WERI-Rb-1 (cell line): Measurements from ENCODE around the gene ARHGEF10L.

ENCODE experiments used
- DNase-seq: peaks from one replicate; pipeline ENCODE4 v3.0.0-alpha.2; 2020
- H3K27ac ChIP-seq: fragments of 250-450 bp; sonication (Bioruptor Pico); 2 replicates; pipeline ENCODE4 v1.5.1; 2020; ENCODE audit warnings: mild to moderate bottlenecking, moderate library complexity
- H3K27me3 ChIP-seq: fragments of 250-450 bp; sonication (Bioruptor Pico); 2 replicates; pipeline ENCODE4 v1.5.1; 2021; ENCODE audit warnings: mild to moderate bottlenecking, low read depth, moderate library complexity; ENCODE audit not compliant: insufficient read depth, severe bottlenecking
- H3K36me3 ChIP-seq: fragments of 250-450 bp; sonication (Bioruptor Pico); 2 replicates; pipeline ENCODE4 v1.5.1; 2020; ENCODE audit warnings: mild to moderate bottlenecking, moderate library complexity
- H3K4me3 ChIP-seq: 2 replicates; pipeline ENCODE4 v1.5.1; 2011; ENCODE audit warnings: low read depth, mild to moderate bottlenecking, control low read depth, low read length
- H3K9me3 ChIP-seq: fragments of 250-450 bp; sonication (Bioruptor Pico); 2 replicates; pipeline ENCODE4 v1.5.1; 2021; ENCODE audit warnings: mild to moderate bottlenecking, moderate library complexity; ENCODE audit not compliant: severe bottlenecking
- TF ChIP-seq, protein P1 (sequence below): IDR thresholded peaks from 2 replicates; pipeline ENCODE4 v1.5.1; 2011; ENCODE audit warnings: low read depth, mild to moderate bottlenecking, control low read depth, inconsistent platforms, low read length

The ARHGEF10L gene

GRCh38 chr1:17554954-17555353 is 15.5 kb downstream of the ARHGEF10L start:
- Histone ChIP-seq H3K36me3 (peaks cover 2% of the 10 kb centered on the region; the same call in 1 of the 2 replicates), H3K4me3 (no peak overlapping the region), H3K9me3 (no peaks in the 10 kb centered on the region), H3K27me3 (no peaks in the 10 kb centered on the region), H3K27ac (no peak overlapping the region)
- TF ChIP-seq, protein P1, sequence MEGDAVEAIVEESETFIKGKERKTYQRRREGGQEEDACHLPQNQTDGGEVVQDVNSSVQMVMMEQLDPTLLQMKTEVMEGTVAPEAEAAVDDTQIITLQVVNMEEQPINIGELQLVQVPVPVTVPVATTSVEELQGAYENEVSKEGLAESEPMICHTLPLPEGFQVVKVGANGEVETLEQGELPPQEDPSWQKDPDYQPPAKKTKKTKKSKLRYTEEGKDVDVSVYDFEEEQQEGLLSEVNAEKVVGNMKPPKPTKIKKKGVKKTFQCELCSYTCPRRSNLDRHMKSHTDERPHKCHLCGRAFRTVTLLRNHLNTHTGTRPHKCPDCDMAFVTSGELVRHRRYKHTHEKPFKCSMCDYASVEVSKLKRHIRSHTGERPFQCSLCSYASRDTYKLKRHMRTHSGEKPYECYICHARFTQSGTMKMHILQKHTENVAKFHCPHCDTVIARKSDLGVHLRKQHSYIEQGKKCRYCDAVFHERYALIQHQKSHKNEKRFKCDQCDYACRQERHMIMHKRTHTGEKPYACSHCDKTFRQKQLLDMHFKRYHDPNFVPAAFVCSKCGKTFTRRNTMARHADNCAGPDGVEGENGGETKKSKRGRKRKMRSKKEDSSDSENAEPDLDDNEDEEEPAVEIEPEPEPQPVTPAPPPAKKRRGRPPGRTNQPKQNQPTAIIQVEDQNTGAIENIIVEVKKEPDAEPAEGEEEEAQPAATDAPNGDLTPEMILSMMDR, result no peak
- no peak for DNase-seq

GRCh38 chr1:17557986-17558385 is 18.5 kb downstream of the ARHGEF10L start:
- no peaks in the 10 kb centered on the region for H3K9me3 ChIP-seq
- peaks cover 2% of the 10 kb centered on the region; the same call in 1 of the 2 replicates for H3K36me3 ChIP-seq
- H3K27ac ChIP-seq, result no peak overlapping the region
- TF ChIP-seq, protein P1, result no peak
- no peaks in the 10 kb centered on the region for H3K27me3 ChIP-seq
- H3K4me3 ChIP-seq, result no peak overlapping the region
- no peak for DNase-seq

DNA sequence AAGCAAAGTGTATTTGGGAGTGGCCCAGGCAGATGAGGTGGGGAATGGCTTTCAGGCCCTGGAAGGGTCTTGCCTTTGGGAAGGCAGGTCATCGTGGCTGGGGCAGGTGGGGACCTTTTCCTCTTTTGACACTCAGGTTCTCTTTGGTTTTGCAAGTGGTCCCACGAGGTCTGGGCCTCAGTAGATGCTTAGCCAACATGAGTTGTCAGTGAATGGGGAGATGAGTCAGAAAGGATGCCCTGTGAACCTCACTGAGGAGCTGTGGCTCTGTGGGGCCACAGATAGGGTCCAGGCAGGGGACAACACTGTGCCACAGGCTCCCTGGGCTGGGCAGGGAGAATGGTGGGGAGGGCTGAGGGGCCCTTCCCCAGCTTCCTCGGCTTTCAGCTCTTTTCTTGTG is 19.0 kb downstream of the ARHGEF10L start:
- H3K4me3 ChIP-seq, result no peak overlapping the region
- DNase-seq, result no peak
- no peaks in the 10 kb centered on the region for H3K27me3 ChIP-seq
- TF ChIP-seq, protein P1, result no peak
- H3K36me3 ChIP-seq, result peaks cover 2% of the 10 kb centered on the region; the same call in 1 of the 2 replicates
- no peak overlapping the region for H3K27ac ChIP-seq
- no peaks in the 10 kb centered on the region for H3K9me3 ChIP-seq

DNA sequence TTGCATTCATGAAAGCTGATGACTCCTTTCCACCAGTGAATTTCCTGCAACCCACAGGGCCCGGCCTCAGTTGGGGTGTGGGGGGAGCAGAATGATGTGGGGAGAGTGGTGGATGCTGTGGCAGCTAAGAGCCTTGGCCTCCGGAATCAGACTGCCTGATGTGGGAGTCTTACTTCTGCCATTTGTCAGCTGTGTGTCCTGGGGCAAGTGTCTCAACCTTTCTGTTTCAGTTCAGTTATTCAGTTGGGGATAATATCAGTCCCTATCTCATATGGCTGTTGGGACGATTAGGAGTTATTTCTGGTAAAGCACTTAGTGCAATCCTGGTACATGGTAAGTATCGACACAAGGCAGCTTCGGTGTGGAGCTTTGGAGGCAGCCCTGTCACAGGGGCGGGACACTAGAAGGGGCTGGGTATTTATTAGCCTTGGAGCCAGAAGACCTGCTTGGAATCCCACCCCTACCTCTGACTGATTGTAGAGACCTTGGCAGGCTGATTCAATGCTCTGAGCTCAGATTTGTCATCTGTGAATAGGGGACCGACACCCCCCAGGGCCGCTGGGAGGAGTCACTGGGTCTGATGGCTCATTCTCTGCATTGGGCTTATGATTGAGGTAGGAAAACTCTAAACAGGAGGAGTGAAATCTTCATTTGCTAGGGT is 19.6 kb downstream of the ARHGEF10L start:
- TF ChIP-seq, protein P1, result no peak
- Histone ChIP-seq H3K36me3 (peaks cover 2% of the 10 kb centered on the region; the same call in 1 of the 2 replicates), H3K4me3 (no peak overlapping the region), H3K9me3 (no peaks in the 10 kb centered on the region), H3K27me3 (no peaks in the 10 kb centered on the region), H3K27ac (no peak overlapping the region)
- DNase-seq, result no peak

- H3K4me3 ChIP-seq, result no peak overlapping the region
Measured at GRCh38 chr1:17559615-17560419, 20.3 kb downstream of the ARHGEF10L start.

More at GRCh38 chr1:17559615-17560419, 20.3 kb downstream of the ARHGEF10L start:
- Histone ChIP-seq H3K9me3 (no peaks in the 10 kb centered on the region), H3K27me3 (no peaks in the 10 kb centered on the region), H3K36me3 (peaks cover 2% of the 10 kb centered on the region; the same call in 1 of the 2 replicates), H3K27ac (no peak overlapping the region)
- TF ChIP-seq, protein P1, result no peak
- no peak for DNase-seq
